HUDEP-2 (cell line): ENCODE measurements around the gene PBX4.

Source experiments
- DNase-seq, 76 experiments: peaks; one replicate each; lab custom pipeline; 2025; ENCODE audit not compliant: unreplicated experiment in 76 of 76; lab: John Stamatoyannopoulos, UW

PBX4 gene

DNA sequence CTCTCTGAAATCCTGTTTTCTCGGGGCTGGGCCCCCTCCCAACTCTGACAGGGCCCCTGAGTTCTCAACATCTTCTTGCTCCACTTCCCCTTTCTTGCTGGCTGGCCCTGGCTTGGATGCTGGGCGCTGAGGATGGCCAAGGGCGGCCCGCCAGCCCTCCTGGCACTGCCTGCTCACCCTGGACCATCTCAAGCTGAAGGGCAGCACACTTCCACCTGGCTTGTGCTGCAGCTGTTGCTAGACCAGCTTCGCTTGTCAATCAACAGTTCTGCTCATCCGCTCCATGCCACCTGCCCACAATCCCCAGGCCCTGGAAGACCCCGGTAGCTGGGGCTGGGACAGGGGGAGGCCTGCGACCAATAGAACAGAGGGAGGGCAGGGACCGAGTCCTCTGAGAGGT is 31.8 kb upstream of the PBX4 start:
- DNase-seq = no peak

GRCh38 chr19:19649580-19649995 is 31.1 kb upstream of the PBX4 start:
- no peak for DNase-seq

DNA sequence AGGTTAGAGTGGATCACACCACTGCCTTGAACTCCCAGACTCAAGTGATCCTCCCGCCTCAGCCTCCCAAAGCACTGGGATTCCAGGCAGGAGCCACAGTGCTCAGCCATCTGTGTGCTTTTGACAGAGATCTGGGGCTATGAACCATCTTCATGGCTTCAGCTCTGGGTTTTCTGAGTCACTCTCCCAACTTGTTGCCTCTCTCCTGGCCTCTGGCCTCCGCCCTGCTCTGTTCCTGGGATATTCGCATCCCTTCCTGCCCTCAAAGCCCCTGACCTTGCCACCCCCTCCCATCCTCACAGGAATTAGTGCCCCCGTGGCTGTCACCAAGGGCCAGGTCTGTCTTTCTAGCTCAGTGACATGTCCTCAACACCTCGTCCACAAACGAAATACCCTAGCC is 30.7 kb upstream of the PBX4 start:
- DNase-seq = no peak

- DNase-seq = no peak
These were observed 28.7 kb upstream of the PBX4 start for GRCh38 chr19:19647037-19647835.

DNA sequence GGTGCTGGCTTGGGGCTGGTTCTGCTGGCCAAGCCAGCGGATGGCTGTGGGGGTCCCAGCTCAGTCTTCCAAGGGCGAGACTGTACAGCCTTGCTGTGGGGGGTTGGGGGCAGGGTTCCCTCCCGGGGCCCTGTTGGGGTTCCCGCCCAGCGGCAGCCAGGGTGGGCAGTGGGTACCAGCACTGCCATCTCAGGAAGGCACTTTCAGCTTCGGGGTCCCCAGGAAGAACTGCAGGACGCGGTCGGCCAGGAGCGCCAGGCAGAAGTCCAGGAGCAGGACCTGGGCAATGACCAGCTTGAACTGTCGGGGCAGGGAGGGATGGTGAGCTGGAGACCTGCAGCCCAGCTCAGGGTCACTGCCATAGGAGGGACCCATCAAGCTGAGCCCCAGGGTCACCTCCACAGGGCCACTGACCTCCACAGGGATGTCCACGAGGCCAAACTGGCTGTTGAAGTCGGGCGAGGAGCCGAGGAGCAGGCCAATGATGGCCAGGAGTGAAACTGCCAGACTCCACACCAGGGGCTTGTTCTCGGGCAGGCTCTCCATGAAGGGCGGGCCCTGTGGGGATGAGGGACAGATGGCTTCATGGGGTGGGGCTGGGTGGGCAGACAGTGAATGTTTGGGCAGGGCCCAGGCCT is 26.9 kb upstream of the PBX4 start:
- DNase-seq = no peak

DNA sequence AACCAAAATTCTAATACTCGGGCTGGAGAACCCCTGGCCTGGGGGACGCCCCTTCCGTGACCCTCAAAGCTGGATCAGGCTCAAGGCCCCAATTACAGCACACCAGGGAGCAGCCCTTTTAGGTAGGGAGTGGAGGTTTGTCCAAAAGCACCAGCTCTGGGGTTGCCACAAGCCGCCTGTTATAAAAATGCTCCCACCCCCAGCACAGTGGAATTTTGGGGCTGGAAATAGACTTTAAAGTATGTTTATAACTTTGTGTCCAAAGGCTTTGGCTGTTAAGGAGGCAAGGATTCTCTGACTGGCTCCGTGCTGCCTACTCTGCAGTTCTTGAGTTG is 25.5 kb upstream of the PBX4 start:
- DNase-seq = no peak

DNA sequence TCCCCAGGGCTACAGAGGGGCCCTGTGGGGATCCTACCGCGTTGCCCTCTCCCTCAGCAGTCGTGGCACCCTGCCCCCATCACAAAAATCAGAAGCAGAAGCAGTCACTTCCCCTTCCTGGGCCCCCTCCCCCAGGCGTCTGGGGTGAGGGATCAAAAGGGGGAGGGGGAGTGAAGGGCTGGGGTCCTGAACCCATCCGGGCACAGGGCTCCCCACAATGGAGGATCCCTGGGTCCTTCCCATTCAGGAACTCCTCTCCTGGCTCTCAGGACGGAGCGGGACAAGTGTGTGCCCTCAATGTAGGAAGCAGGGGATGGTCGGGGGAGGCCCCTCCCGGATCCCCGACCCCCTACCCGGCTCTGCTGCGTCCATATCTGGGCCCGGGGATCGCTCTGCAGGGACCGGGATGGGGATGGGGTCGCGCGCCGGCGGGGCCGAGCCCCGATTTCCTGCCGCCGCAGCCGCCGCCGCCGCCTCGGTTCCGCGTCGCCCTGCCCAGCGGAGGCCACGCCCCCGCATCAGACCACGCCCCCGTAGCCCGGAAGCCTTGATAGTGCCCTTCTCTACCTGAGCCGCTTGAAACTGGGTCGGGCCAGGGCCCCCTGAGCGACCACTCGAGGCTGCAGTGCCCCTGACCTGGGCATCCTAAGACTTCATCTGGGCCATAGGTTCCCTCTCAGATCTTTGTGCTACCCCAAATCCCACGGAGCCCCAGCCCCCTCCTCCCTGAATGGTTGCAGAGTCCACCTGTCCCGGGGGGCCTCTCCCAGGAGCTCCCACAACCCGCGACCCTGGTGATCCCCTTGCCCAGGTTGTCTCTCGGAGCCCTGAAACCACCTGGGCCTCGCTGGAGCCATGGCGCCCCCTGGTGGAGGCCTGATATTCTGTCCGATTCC is 24.9 kb upstream of the PBX4 start, which contains the start of gene GMIP:
TSS of gene GMIP (minus strand) at position 500 of the 896 bp plus-strand sequence. CDS start at position 372, 128 bp downstream.
- DNase-seq = peak in 65 of 76 experiments; percentile 12 to 87 (median 68)

DNA sequence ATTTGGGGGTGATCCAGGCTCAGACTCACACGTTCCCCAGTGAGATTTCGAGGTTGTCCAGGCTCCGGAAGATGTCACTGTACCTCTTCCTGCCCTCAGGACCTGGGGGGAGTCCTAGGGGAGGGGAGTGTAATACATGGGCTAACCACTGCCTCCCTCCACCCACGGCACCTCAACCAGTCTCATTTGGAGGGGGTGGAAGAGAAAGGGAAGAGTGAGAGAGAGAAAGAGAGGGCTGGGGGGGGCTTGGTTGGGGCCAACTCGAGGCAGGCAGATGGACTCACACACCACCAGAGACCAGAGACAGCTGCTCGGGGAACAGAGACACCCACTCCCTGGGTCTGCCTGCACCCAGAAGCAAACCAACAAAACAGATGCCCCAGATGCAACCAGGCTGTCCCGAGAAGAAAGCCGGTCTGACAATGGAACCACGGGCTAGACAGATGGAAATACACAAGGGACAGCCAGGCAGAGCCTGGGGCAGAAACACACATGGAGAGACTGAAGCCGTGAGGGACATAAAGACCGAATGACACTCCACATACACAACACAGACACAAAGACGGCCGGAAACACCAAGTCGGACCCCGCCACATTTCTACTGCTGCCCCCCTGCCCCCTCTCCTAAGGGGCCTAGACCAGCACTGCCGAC is 24.1 kb upstream of the PBX4 start:
- peak in 5 of 76 experiments; percentile 18 to 38 (median 29) for DNase-seq

GRCh38 chr19:19637523-19638251 is 19.2 kb upstream of the PBX4 start:
- no peak for DNase-seq

DNA sequence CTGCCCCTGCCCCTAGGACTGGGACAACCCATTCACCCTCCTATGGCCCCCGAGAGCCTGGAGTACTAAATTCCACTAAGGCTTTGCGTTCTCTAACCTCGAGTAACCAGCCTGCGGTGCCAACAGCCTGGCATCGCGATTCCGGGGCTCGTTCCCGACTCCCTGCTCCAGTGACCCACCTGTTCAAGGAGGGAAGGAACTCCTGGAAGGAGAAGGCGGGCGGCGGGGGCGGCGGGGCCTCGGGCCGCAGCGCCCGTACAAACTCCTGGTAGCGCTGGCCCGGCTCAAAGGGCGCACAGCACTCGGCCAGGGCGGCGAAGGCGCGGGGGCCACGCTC is 18.7 kb upstream of the PBX4 start:
- DNase-seq = no peak

DNA sequence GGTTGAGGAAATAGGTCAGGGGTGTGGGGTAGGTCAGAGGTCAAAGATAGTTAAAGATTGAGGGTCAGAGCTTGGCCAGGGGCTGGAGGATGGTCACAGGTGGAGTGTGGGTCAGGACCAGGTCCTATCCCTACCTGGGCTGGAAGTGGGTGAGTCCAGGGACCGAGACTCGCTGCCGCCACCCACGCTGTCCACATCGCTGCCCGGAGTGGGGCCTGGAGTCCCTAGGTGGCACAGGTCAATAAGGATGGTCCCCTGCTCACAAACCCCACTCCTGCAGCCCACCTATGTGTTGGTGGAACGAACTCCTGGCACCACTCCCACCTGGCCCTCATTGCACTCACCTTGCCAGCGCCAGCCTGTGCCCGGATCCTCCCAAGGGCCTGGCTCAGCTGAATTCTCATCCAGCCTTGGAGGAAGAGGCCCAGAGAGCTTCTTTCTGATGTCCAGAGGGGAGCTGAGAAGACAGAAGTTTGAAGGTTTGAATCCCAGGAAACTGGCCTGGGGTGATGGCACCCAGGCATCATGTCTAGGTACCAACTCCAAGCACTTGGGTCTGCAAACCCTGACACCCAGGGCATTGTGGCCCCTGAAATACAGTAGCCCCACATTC is 18.2 kb upstream of the PBX4 start:
- no peak for DNase-seq

- no peak for DNase-seq
These were observed 16.8 kb upstream of the PBX4 start for GRCh38 chr19:19635313-19635702.

GRCh38 chr19:19634516-19635312 is 16.2 kb upstream of the PBX4 start:
- DNase-seq = no peak

GRCh38 chr19:19633711-19634515 is 15.4 kb upstream of the PBX4 start:
- DNase-seq = no peak

- DNase-seq = no peak
These were observed 14.2 kb upstream of the PBX4 start for GRCh38 chr19:19632661-19633060.

DNA sequence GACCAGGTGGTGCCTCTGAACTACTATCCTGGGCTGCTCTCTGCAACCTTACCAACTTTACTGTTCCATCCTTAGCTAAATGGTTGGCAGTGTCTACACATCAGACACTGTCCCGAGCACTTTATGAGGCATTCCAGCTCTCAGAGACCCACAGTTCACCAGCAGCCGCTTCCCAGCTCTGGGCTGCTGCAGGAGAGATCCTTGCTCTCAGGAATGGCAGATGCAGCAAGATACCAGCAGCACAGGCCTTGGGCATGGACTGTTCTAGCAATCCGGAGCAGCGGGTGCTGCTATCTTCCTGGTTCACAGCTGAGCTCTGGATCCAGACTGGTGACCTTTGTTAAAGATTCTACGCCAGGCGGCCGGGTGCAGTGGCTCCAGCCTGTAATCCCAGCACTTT is 12.9 kb upstream of the PBX4 start:
- DNase-seq = no peak

DNA sequence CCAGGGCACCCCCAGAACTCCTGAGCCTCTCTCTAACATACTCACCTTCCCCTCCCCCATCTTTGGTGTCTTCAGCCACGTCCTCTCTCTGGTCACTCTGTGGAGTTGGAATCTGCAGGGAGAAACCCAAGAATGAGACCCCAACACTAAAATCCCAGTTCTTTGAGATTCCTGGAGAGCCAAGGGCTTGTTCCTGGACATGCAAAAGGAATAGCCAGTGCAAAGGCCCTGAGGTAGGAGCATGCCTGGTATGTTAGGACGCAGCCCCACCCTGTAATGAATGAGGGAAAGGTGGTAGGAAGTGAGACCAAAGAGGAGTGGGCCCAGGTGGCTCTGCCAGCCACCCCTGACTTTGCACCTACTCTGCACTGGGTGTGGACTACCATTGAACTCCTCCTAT is 11.9 kb upstream of the PBX4 start:
- no peak for DNase-seq

GRCh38 chr19:19630062-19630414 is 11.6 kb upstream of the PBX4 start:
- no peak for DNase-seq
